Kasumi-1 (cell line): ENCODE data around the gene DLGAP4.

Experiments used
- DNase-seq, 2 experiments: peaks; one replicate each; lab custom pipeline; 2025; lab: John Stamatoyannopoulos, UW

The DLGAP4 gene

GRCh38 chr20:36308353-36308752, 2.2 kb downstream of the DLGAP4 start:
- no peak for DNase-seq

DNA sequence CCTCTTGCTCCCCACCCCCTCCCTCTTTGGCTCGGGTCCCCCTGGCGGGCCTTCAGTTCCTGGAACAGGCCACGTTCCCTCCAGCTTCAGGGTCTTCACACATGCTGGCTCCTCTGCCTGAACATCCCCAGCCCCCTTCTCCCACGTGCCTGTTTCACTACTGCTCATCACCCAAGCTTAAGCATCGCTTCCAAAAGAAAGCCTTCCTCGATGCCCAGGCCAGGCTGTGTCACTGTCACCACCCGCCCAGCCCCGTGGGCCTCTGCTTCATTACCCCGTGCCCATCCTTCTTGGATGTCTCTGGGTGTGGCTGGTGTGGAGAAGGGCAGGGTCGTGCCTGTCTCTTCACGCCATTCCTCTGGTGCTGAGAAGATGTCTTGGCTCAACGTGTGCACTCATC, 2.8 kb downstream of the DLGAP4 start:
- DNase-seq: no peak

DNA sequence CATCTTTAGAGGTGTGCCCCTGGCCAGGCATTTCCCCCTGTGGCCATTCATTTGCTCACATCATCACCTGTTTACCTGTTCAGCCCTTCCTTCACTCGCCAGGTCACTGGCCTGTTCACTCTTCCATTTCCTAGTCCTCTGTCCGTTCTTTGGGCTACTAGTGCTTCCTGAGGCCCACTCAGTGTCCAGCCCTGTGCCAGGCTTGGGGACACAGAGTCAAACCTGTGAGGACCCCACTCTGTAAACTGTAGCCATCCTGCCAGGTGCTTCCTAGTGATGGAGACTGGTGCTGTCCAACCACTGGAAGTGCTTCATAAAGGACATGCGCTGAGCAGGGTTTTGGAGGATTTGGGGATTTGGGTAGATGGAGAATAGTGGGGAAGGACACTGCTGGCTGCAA, 3.5 kb downstream of the DLGAP4 start:
- no peak for DNase-seq

GRCh38 chr20:36310215-36310981, 4.3 kb downstream of the DLGAP4 start:
- DNase-seq: no peak

GRCh38 chr20:36311141-36311853, 5.2 kb downstream of the DLGAP4 start:
- DNase-seq: no peak

- no peak for DNase-seq
Measured at GRCh38 chr20:36311854-36312723, 6.0 kb downstream of the DLGAP4 start.

DNA sequence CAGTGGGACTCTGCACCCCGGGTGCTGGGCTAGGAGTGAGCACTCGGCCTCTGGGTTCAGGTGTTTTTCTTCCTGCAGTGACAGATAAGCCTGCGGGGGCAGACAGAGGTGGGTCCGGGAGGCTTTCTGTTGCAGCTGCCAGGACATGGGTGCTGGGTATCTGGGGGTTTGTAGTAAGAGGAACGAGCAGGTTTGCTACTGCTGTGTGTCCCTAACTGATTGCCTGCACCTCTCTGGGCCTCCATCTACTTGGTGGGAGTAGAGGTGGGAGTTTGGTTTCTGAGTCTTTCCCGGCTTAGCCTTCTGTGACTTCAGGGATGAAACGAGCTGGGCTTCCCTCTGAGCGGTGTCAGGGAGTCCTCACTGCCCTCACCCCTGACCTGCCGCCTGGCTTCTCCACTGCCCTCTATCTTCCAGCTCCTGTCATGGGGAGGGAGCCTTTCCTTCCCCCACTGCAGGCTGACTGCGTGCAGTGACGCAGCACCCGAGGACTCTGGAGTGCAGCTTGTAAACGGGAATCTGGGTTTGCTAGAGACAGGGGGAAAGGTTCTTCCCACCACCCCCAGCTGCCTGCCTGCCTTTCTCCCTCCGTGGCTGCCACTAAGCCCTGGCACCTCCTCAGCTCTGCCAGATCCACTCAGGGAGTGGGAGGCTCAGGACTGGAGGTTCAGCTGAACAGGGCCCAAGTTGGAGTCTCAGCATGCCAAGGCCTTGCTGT, 6.7 kb downstream of the DLGAP4 start:
- no peak for DNase-seq

- DNase-seq: no peak
Measured at GRCh38 chr20:36313476-36313875, 7.3 kb downstream of the DLGAP4 start.

DNA sequence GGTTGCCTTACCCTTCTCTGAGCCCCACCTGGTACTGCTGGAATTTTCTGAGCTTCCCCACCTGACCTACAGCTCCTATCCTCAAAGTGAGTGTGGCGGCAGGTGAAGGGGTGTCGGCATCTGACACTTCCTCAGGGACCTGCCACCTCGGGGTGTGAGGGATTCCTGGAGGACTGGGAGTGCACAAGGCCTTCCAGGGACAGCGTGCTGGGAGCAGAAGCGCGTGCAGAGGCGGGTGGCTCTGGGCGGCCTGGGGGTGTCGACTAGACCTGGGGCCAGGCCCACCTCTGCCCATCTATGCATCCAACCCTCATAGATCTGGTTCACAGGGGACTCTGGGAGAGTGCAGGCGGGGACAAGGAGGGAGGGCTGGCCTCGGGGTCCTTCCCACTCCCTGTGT, 7.8 kb downstream of the DLGAP4 start:
- no peak for DNase-seq

DNA sequence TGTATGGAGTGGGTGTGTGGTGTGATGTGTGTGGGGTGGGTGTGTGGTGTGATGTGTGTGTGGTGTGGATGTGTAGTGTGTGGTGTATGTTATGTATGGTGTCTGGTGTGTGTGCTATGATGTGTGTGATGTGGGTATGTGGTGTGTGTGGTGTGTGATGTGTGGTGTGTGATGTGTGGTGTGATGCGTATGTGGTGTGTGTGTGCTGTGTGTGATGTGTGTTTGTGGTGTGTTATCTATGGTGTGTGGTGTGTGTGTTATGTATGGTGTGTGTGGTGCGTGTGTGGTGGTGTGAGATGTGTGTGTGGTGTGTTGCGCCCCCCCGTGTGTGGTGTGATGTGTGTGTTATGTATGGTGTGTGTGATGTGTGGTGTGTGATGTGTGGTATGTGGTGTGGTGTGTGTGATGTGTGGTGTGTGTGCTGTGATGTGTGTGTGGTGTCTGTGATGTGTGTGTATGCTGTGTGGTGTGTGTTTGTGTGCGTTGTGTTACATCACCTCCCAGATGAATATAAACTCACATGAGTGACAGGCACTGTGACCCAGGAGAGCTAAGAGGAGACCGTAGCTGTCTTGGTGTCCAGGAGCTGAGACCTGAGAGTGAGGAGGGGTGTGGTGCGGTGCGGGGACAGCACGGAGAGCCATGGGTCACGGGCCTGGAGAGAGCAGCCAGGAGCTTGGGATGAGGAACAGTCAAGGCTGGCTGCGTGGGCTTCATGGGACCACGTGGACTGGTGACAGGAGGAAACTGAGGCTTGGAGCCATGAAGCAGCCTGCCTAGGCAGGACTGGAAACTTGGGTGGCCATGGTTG, 8.8 kb downstream of the DLGAP4 start:
- no peak for DNase-seq

GRCh38 chr20:36315545-36316351, 9.6 kb downstream of the DLGAP4 start:
- no peak for DNase-seq

GRCh38 chr20:36317675-36318074, 11.5 kb downstream of the DLGAP4 start:
- no peak for DNase-seq

DNA sequence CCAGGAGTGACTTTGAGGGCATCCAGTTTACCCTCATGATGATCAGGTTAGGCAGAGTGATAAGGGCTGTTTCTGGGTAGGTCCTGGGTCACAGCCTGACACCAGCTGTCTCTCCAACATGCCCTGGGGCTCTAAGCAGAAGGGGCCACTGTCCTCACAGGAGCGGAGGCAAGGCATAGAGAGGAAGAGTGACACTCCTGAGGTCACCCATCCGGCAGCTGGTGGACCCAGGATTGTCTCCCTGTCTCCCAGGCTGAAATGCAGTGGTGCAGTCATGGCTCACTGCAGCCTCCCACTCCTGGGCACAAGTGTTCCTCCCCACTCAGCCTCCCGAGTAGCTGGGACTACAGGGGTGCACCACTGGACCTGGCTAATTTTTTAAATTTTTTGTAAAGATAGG, 12.0 kb downstream of the DLGAP4 start:
- no peak for DNase-seq

- no peak for DNase-seq
Measured at GRCh38 chr20:36319356-36320260, 13.5 kb downstream of the DLGAP4 start.

DNA sequence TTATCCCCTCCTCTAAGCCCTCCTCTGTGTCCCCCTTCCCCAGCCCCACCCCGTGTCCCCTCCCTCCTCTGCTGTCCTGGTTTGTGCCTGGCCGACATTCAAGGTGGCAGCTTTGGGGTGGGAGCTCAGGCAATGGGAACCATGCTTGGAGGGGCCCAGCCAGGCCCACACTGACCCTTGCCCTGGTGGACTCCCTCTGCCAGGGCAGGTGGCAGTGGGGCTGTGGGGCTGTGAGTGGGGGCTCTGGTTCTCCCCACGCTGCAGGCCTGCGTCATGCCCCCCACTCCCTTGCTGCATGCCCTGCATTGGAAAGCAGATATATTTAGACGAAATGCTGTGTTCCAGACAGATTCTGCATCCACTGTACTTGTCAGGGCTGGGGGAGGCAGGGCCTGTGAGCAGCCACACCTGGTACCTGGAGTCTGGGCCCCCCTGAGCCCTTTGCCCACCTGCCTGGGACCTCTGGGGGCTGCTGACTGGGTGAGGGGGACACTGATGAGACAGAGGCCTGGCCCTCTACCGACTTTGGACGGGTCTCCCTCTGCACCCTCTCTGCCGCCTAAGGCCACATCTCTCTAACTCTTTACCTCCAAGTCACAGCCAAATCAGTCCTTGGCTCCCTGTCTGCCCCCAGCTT, 14.2 kb downstream of the DLGAP4 start:
- no peak for DNase-seq

DNA sequence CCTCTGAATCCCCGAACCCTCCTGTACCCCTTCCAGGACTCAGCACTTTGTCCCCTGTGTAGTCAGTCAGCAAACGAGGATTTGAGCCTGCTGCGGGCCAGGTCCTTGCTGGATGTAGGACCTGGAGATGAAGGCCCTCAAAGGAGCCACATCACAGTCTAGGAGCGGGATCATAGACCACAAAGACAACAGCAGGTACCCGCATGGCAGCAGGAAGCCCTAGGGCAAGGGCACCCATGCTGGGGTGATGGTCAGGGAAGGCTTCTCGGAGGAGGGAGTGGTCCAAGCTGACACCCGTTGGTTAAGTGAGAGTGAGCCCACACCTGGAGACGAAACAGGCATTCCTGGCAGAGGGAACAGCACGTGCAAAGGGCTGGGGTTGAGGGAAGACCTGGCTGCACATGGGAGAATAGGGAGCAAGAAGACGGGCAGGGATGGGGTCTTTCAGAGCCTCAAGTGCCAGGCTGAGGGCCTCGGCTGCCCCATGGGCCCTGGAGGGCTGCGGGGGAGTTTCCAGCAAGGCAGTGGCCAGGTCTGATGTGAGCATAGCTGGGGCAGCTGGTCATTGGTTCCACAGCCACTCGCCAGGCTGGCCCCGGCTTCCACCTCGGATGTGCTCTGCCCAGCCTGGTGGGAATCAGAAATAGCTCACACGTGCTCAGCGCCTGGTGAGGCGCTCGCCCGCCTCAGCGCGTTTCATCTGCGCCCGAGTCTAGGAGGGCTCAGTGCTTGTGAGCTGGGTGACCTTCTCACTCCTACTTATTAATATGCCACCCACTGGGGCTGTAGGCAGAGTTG, 15.0 kb downstream of the DLGAP4 start:
- DNase-seq: no peak

GRCh38 chr20:36322131-36322530, 16.0 kb downstream of the DLGAP4 start:
- DNase-seq: no peak

- no peak for DNase-seq
Measured at GRCh38 chr20:36330091-36330490, 24.0 kb downstream of the DLGAP4 start.
